Measurements from ENCODE around the gene AKR1E2.

Gene AKR1E2

DNA sequence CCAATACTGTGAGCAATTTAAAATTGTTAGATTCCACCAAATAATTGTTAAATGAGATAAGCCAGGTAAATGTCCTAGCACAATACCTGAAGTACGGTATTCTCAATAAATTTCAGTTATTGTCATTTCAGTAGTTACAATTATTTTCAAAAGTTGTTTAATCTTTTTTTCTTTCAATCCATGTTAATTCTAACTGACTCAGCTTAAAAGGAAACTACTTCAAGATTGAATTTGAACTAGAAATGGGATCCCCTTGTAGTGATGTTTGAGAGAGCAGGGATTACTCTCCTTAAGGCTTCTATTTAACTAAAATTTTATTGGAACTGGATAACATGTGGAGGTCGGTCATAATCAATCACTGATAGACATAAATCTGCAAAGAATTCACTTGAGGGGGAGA, 6.9 kb upstream of the AKR1E2 start:
- no peaks in the 10 kb centered on the region for H3K4me1 ChIP-seq (ENCODE audit: low read depth, poor library complexity, severe bottlenecking)
- no peak overlapping the region for H2AFZ ChIP-seq (ENCODE audit: low read depth)

DNA sequence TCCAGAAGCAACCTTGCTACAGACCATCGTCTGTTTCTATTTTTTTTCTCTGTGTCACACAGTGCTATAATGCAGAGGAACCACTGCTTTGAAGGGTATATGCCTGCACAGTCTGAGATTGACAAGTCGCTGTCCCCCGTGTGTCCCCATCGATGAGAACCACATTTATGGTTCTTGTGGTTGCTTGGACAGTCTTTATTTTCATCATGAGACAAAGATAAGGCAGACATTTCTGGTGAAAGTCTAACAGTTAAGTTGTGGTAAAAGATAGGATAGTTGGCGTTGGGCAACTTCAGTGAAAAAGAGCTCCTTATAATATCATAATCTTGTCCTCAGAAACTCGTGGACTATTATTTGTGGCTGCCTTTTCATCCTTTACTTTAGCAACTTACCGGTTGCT, 6.3 kb upstream of the AKR1E2 start:
- H3K4me3 ChIP-seq (IDR thresholded peaks at IDR 0.05; ENCODE audit: insufficient read depth, low read depth, low read length): no peak overlapping the region
- H3K4me1 ChIP-seq (ENCODE audit: low read depth, poor library complexity, severe bottlenecking): no peaks in the 10 kb centered on the region
- no peak overlapping the region for H3K27ac ChIP-seq
- H3K4me2 ChIP-seq: no peak overlapping the region
- no peak overlapping the region for H3K9ac ChIP-seq
- H4K20me1 ChIP-seq (ENCODE audit: insufficient read depth): no peaks in the 10 kb centered on the region
- TF ChIP-seq, protein P1, sequence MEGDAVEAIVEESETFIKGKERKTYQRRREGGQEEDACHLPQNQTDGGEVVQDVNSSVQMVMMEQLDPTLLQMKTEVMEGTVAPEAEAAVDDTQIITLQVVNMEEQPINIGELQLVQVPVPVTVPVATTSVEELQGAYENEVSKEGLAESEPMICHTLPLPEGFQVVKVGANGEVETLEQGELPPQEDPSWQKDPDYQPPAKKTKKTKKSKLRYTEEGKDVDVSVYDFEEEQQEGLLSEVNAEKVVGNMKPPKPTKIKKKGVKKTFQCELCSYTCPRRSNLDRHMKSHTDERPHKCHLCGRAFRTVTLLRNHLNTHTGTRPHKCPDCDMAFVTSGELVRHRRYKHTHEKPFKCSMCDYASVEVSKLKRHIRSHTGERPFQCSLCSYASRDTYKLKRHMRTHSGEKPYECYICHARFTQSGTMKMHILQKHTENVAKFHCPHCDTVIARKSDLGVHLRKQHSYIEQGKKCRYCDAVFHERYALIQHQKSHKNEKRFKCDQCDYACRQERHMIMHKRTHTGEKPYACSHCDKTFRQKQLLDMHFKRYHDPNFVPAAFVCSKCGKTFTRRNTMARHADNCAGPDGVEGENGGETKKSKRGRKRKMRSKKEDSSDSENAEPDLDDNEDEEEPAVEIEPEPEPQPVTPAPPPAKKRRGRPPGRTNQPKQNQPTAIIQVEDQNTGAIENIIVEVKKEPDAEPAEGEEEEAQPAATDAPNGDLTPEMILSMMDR (conservative IDR thresholded peaks at IDR 0.05; ENCODE audit: low read depth, low read length): no peak
- no peak overlapping the region for H2AFZ ChIP-seq (ENCODE audit: low read depth)
- H3K27me3 ChIP-seq (ENCODE audit: insufficient read depth, low read depth): no peaks in the 10 kb centered on the region
- H3K36me3 ChIP-seq (ENCODE audit: insufficient read depth): no peaks in the 10 kb centered on the region
- H3K79me2 ChIP-seq (ENCODE audit: insufficient read depth, low read depth): no peaks in the 10 kb centered on the region

More for the DNA sequence above, 6.9 kb upstream of the AKR1E2 start:
- Histone ChIP-seq H4K20me1 (ENCODE audit: insufficient read depth) (no peaks in the 10 kb centered on the region), H3K27ac (no peak overlapping the region), H3K4me3 (IDR thresholded peaks at IDR 0.05; ENCODE audit: insufficient read depth, low read depth, low read length) (no peak overlapping the region), H3K36me3 (ENCODE audit: insufficient read depth) (no peaks in the 10 kb centered on the region), H3K27me3 (ENCODE audit: insufficient read depth, low read depth) (no peaks in the 10 kb centered on the region), H3K79me2 (ENCODE audit: insufficient read depth, low read depth) (no peaks in the 10 kb centered on the region), H3K9ac (no peak overlapping the region), H3K4me2 (no peak overlapping the region)
- TF ChIP-seq, protein P1 (conservative IDR thresholded peaks at IDR 0.05; ENCODE audit: low read depth, low read length): no peak

DNA sequence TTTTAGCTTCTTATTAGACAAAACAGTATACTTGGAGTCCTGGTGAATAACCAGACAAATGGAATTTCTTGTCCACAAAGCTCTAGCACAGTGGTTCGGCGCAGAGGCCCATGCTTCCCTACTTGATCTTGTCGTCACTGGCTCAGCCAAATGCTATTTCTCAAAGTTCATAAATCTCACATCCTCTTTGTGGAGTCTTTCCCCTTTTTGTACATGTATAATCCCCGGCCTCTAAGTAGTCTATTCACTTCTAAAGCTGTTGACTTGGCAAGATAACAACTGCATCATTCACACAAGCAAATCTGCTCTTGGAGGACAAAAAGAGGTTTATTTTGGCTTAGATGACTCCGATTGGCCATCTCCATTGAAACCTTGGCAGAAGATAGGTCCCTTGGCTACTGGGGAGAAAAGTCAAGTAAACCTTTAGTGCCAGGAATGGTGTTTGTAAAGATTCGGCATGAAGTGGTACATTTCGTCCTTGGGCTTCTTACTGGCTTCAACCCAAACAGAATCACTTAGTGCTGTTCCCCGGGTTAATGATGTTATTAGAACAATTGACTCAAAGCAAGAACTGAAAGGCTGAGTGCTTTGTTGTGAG, 5.1 kb upstream of the AKR1E2 start:
- Histone ChIP-seq H3K4me1 (ENCODE audit: low read depth, poor library complexity, severe bottlenecking) (no peaks in the 10 kb centered on the region), H3K36me3 (ENCODE audit: insufficient read depth) (no peaks in the 10 kb centered on the region), H2AFZ (ENCODE audit: low read depth) (no peak overlapping the region), H3K79me2 (ENCODE audit: insufficient read depth, low read depth) (no peaks in the 10 kb centered on the region), H3K27ac (no peak overlapping the region), H3K4me3 (IDR thresholded peaks at IDR 0.05; ENCODE audit: insufficient read depth, low read depth, low read length) (no peak overlapping the region), H3K4me2 (no peak overlapping the region), H3K27me3 (ENCODE audit: insufficient read depth, low read depth) (no peaks in the 10 kb centered on the region), H4K20me1 (ENCODE audit: insufficient read depth) (no peaks in the 10 kb centered on the region), H3K9ac (no peak overlapping the region)
- TF ChIP-seq, protein P1 (conservative IDR thresholded peaks at IDR 0.05; ENCODE audit: low read depth, low read length): no peak

DNA sequence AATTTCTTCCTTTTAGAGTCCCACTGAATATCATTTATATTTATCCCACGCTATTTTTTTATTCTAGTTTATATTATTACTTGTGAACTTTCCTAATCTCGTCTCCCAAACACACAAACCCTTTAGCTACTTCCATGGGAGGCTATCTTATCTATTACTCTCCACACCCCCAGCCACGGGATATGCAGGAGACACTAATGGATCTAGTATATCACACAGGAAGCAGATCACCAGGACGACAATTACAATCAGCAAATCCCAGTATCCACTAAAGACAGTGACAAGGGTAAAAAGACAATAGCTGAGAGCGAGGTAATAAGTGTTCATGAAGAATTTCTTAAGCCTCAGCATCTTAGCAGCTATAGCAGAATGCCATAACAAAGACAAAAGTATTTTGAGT, 3.8 kb upstream of the AKR1E2 start:
- H3K36me3 ChIP-seq (ENCODE audit: insufficient read depth): no peaks in the 10 kb centered on the region
- no peak overlapping the region for H3K9ac ChIP-seq
- H2AFZ ChIP-seq (ENCODE audit: low read depth): no peak overlapping the region
- no peak overlapping the region for H3K4me2 ChIP-seq
- no peak overlapping the region for H3K4me3 ChIP-seq (IDR thresholded peaks at IDR 0.05; ENCODE audit: insufficient read depth, low read depth, low read length)
- no peaks in the 10 kb centered on the region for H3K79me2 ChIP-seq (ENCODE audit: insufficient read depth, low read depth)
- H3K27me3 ChIP-seq (ENCODE audit: insufficient read depth, low read depth): no peaks in the 10 kb centered on the region
- no peak overlapping the region for H3K27ac ChIP-seq
- no peaks in the 10 kb centered on the region for H4K20me1 ChIP-seq (ENCODE audit: insufficient read depth)
- TF ChIP-seq, protein P1 (conservative IDR thresholded peaks at IDR 0.05; ENCODE audit: low read depth, low read length): no peak
- H3K4me1 ChIP-seq (ENCODE audit: low read depth, poor library complexity, severe bottlenecking): no peaks in the 10 kb centered on the region
